SK-N-SH treated with all-trans-retinoic acid at 6 μM for 48 hours (cell line): ENCODE data around the gene IFRD2.

Experiments used
- ARNTL ChIP-seq: fragments of 450-650 bp; formaldehyde crosslinking; IDR thresholded peaks from 2 replicates; pipeline ENCODE4 v1.5.0; 2020; ENCODE audit warnings: low read depth, mild to moderate bottlenecking, moderate library complexity, borderline replicate concordance
- CREB5 ChIP-seq: fragments of 250-450 bp; sonication (Bioruptor Pico); IDR thresholded peaks from 2 replicates; pipeline ENCODE4 v1.5.1; 2020; ENCODE audit warnings: low read depth, mild to moderate bottlenecking, moderate library complexity
- GLIS3 ChIP-seq: fragments of 250-450 bp; sonication (Bioruptor Pico); IDR thresholded peaks from 2 replicates; pipeline ENCODE4 v1.5.0; 2020; ENCODE audit warnings: mild to moderate bottlenecking, moderate library complexity
- PATZ1 ChIP-seq: fragments of 250-450 bp; sonication (Bioruptor Pico); IDR thresholded peaks from 2 replicates; pipeline ENCODE4 v1.8.0; 2020; ENCODE audit warnings: mild to moderate bottlenecking, moderate library complexity, borderline replicate concordance
- RARB ChIP-seq: fragments of 250-450 bp; sonication (Bioruptor Pico); IDR thresholded peaks from 2 replicates; pipeline ENCODE4 v1.8.0; 2021; ENCODE audit warnings: mild to moderate bottlenecking, moderate library complexity
- SNAI2 ChIP-seq: fragments of 250-450 bp; sonication (Bioruptor Pico); IDR thresholded peaks from 2 replicates; pipeline ENCODE4 v1.5.0; 2020; ENCODE audit warnings: mild to moderate bottlenecking, moderate library complexity
- TOX ChIP-seq: fragments of 250-450 bp; sonication (Bioruptor Pico); IDR thresholded peaks from 2 replicates; pipeline ENCODE4 v1.8.0; 2021; ENCODE audit warnings: mild to moderate bottlenecking, moderate library complexity, borderline replicate concordance
- ZC3H10 ChIP-seq: fragments of 250-450 bp; sonication (Bioruptor Pico); IDR thresholded peaks from 2 replicates; pipeline ENCODE4 v1.5.1; 2021; ENCODE audit warnings: mild to moderate bottlenecking, moderate library complexity
- ZFP3 ChIP-seq: fragments of 250-450 bp; sonication (Bioruptor Pico); IDR thresholded peaks from 2 replicates; pipeline ENCODE4 v1.5.0; 2020; ENCODE audit warnings: mild to moderate bottlenecking, moderate library complexity
- ZNF565 ChIP-seq: fragments of 450-650 bp; formaldehyde crosslinking; conservative IDR thresholded peaks from 2 replicates; pipeline ENCODE4 v1.5.0; 2020; ENCODE audit warnings: low read depth, mild to moderate bottlenecking, moderate library complexity
- TF ChIP-seq, protein P1 (sequence below): fragments of 250-450 bp; sonication (Bioruptor Pico); IDR thresholded peaks from 2 replicates; pipeline ENCODE4 v1.5.0; 2020; ENCODE audit warnings: mild to moderate bottlenecking, moderate library complexity

DNA sequence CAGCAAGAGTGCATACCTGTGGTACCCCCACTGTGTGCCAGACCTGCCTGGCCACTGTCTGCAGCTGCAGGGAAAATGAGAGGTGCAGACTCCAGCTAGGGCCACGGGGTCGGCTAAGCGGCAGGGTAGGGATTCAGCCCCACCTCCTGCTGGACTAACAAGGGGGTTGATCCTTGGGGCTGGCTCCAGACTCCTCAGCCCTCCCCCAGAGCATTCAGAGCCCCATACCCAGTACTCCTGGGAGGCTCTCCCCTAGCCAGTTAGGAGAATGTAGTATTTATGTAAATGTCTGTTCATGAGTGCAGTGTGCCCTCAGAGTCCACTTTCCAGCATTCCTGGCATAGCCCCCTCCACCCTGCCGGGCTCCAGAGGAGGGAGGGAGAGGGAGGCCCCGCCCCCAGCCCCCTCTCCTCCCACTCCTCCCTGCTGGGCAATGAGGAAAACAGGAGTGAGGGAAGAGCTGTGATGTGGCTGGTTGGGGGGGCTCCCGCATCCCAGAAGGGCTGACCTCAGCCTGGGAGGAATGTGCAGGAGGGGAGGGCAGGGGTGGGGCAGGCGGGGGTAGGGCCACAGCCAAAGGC is 27.8 kb downstream of the IFRD2 start:
- TF ChIP-seq PATZ1 (CRISPR knock-in tag) (peak; percentile 94), TOX (CRISPR knock-in tag) (no peak), RARB (no peak), ARNTL (CRISPR knock-in tag) (no peak), GLIS3 (CRISPR knock-in tag) (no peak), CREB5 (CRISPR knock-in tag) (0 out of 2 replicates have a peak, but pooled peaks have one; percentile 10), SNAI2 (no peak), ZNF565 (CRISPR knock-in tag) (no peak), ZC3H10 (CRISPR knock-in tag) (no peak), ZFP3 (CRISPR knock-in tag) (no peak; the same call in 1 of the 2 replicates)
- TF ChIP-seq, protein P1, sequence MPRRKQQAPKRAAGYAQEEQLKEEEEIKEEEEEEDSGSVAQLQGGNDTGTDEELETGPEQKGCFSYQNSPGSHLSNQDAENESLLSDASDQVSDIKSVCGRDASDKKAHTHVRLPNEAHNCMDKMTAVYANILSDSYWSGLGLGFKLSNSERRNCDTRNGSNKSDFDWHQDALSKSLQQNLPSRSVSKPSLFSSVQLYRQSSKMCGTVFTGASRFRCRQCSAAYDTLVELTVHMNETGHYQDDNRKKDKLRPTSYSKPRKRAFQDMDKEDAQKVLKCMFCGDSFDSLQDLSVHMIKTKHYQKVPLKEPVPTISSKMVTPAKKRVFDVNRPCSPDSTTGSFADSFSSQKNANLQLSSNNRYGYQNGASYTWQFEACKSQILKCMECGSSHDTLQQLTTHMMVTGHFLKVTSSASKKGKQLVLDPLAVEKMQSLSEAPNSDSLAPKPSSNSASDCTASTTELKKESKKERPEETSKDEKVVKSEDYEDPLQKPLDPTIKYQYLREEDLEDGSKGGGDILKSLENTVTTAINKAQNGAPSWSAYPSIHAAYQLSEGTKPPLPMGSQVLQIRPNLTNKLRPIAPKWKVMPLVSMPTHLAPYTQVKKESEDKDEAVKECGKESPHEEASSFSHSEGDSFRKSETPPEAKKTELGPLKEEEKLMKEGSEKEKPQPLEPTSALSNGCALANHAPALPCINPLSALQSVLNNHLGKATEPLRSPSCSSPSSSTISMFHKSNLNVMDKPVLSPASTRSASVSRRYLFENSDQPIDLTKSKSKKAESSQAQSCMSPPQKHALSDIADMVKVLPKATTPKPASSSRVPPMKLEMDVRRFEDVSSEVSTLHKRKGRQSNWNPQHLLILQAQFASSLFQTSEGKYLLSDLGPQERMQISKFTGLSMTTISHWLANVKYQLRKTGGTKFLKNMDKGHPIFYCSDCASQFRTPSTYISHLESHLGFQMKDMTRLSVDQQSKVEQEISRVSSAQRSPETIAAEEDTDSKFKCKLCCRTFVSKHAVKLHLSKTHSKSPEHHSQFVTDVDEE (CRISPR knock-in tag) = no peak
